Measurements from ENCODE around the gene CFDP1.

GRCh38 chr16:75464122-75464918 lies 31.0 kb upstream of the CFDP1 start, which contains the start of gene TMEM170A:
- TF ChIP-seq ZFHX2 (tag by site-specific recombination; conservative IDR thresholded peaks at IDR 0.05) (peak; percentile 46), CTCF (tag by site-specific recombination; IDR thresholded peaks at IDR 0.05) (peak; percentile 100), ATF2 (tag by site-specific recombination; IDR thresholded peaks at IDR 0.05; ENCODE audit: low read depth) (no peak), ZNF555 (tag by site-specific recombination; conservative IDR thresholded peaks at IDR 0.05) (no peak), ZNF423 (tag by site-specific recombination; IDR thresholded peaks at IDR 0.05) (no peak), ZNF843 (tag by site-specific recombination; IDR thresholded peaks at IDR 0.05) (peak; percentile 40; the same call in 1 of the 2 replicates)
